Smooth muscle cell (in vitro differentiated cells): ENCODE data around the gene SLC28A2. TPM values are rescaled to one million over a fixed set of nuclear protein-coding genes. Genes with fewer than 3 reads are reported as not detected.
"Not testable (repeated sequence)": the region's sequence is repeated elsewhere in the genome, so short reads cannot be mapped to it uniquely, and the experiment has no call there.

ENCODE experiments used
- DNase-seq: peaks from one replicate; lab custom pipeline; 2025; ENCODE audit not compliant: unreplicated experiment; lab: John Stamatoyannopoulos, UW
- H2AFZ ChIP-seq: fragments of 200-600 bp; sonication (generic); 2 replicates; pipeline ENCODE4 v1.6.0; 2016; ENCODE audit warnings: antibody characterized with exemption, low read depth, mild to moderate bottlenecking
- H3F3A ChIP-seq: fragments of 200-600 bp; sonication (generic); 2 replicates; pipeline ENCODE4 v1.6.0; 2017; ENCODE audit warnings: antibody characterized with exemption, low read depth
- H3K27ac ChIP-seq: fragments of 200-600 bp; sonication (generic); 2 replicates; pipeline ENCODE4 v1.5.1; 2016; ENCODE audit warnings: low read depth, mild to moderate bottlenecking
- H3K27me3 ChIP-seq: fragments of 200-600 bp; sonication (generic); 2 replicates; pipeline ENCODE4 v1.6.1; 2016; ENCODE audit warnings: low read depth, mild to moderate bottlenecking
- H3K36me3 ChIP-seq: fragments of 200-600 bp; sonication (generic); 2 replicates; pipeline ENCODE4 v1.5.1; 2016; ENCODE audit warnings: low read depth
- H3K4me1 ChIP-seq: fragments of 200-600 bp; sonication (generic); 2 replicates; pipeline ENCODE4 v1.5.1; 2016; ENCODE audit warnings: low read depth
- H3K4me2 ChIP-seq: fragments of 200-600 bp; sonication (generic); 2 replicates; pipeline ENCODE4 v1.6.0; 2016; ENCODE audit warnings: mild to moderate bottlenecking
- H3K4me3 ChIP-seq: fragments of 200-600 bp; sonication (generic); 2 replicates; pipeline ENCODE4 v1.5.1; 2016; ENCODE audit warnings: mild to moderate bottlenecking
- H3K79me2 ChIP-seq: fragments of 200-600 bp; sonication (generic); 2 replicates; pipeline ENCODE4 v1.6.0; 2016; ENCODE audit warnings: low read depth, mild to moderate bottlenecking
- H3K9ac ChIP-seq: fragments of 200-600 bp; sonication (generic); 2 replicates; pipeline ENCODE4 v1.6.0; 2016; ENCODE audit warnings: low read depth
- H3K9me3 ChIP-seq: fragments of 200-600 bp; sonication (generic); replicated peaks from 2 replicates; pipeline ENCODE4 v1.5.1; 2016; ENCODE audit warnings: low read depth
- H4K20me1 ChIP-seq: fragments of 200-600 bp; sonication (generic); 2 replicates; pipeline ENCODE4 v1.6.0; 2016; ENCODE audit warnings: low read depth
- WGBS: methylation state at CpG from one replicate; pipeline ENCODE4 v1.1.7; 2016; ENCODE audit warnings: low lambda C conversion rate; 5-methylcytosine and 5-hydroxymethylcytosine counted together
- polyA plus RNA-seq: library from polyadenylated mRNA; unstranded; fragments of >200 nt; fragmentation: Nextera tagmentation; extraction: Ambion mirVana; gene quantifications from 2 replicates; pipeline ENCODE4 v1.2.1, GENCODE V29; 2016
- total RNA-seq: library from RNA; depleted of rRNA; stranded (reverse); fragments of >200 nt; gene quantifications from 2 replicates; pipeline ENCODE4 v1.2.3, GENCODE V29; 2014
- TF ChIP-seq, protein P1 (sequence below): fragments of 200-600 bp; sonication (generic); IDR thresholded peaks from 2 replicates; pipeline ENCODE4 v1.5.1; 2017; ENCODE audit warnings: borderline replicate concordance, mild to moderate bottlenecking, antibody characterized with exemption; ENCODE audit not compliant: insufficient read depth, poor library complexity, severe bottlenecking

SLC28A2 gene
- total and polyA plus RNA-seq, 2 experiments from 2014 or later, result not detected

DNA sequence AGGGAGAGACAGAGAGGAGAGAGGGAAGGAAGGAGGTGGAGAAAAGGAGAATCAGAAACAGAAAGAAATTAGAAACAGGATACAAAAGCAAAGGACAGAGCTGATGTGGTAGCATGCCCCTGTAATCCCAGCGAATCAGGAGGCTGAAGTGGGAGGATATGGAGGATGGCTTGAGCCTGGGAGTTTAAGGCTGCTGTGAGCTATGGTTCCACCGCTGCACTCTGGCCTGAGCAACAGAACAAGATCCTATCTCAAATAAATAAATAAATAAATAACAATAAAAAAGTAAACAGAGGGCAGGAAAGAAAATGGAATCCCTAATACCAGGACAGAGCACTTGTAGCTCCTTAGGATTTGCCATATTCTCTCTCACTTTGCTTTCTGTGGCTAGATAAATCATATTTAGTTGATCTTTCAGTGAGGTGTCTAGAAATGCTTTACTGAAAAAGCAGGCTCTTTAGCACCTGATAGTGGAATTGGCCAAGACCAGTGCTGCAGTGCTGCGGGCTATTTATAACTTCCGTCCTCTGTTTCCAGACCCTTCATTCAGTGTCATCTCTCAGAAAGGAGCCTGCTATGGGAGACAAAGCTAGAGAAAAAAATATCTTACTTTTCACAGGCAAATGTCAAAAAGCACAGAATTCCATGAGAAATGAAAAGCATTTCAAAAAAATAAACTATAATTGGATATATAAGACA, 20.0 kb upstream of the SLC28A2 start:
- 82% methylated on average over 4 of the region's 4 CpGs for WGBS
- H3K9me3 ChIP-seq, result no peaks in the 10 kb centered on the region

DNA sequence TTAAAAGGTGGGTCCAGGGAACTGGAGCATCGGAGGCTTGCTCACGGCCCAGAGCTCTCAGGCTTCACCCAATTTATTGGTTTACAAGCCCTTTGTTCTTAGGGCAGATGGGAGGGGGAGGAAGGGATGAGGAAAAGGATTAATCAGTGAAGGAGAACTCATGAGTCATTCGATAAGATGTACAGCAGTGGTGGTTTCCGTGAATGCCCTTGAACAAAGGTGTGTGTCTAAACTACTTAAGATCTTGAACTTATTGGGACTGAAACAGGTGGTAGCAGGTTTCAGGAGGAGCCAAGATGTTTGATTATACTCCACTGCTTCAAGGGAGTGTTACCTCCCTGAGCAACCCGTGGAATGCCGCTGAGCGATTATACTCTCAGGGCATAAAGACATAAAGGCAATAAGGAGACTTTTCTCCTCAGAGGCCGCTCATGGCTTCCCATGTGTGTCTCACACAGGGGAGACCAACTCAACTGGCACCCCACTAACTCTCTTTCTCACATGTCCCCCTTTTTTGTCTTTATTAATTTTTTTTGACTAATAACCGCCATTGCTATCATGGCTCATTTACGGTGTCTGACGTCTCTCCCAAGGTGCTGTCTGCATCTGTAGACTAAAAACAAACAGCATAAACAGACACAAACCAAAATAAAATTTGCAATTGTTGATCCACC, 17.3 kb upstream of the SLC28A2 start:
- Histone ChIP-seq H3F3A (no peaks in the 10 kb centered on the region), H3K27me3 (no peaks in the 10 kb centered on the region), H3K4me1 (no peaks in the 10 kb centered on the region), H2AFZ (no peak overlapping the region), H3K4me3 (no peak overlapping the region), H3K36me3 (no peaks in the 10 kb centered on the region), H3K4me2 (no peak overlapping the region), H3K27ac (no peak overlapping the region), H4K20me1 (no peaks in the 10 kb centered on the region), H3K9ac (no peak overlapping the region), H3K9me3 (no peaks in the 10 kb centered on the region), H3K79me2 (no peaks in the 10 kb centered on the region)
- WGBS, result 74% methylated on average over 11 of the region's 11 CpGs
- DNase-seq, result no peak
- TF ChIP-seq, protein P1, sequence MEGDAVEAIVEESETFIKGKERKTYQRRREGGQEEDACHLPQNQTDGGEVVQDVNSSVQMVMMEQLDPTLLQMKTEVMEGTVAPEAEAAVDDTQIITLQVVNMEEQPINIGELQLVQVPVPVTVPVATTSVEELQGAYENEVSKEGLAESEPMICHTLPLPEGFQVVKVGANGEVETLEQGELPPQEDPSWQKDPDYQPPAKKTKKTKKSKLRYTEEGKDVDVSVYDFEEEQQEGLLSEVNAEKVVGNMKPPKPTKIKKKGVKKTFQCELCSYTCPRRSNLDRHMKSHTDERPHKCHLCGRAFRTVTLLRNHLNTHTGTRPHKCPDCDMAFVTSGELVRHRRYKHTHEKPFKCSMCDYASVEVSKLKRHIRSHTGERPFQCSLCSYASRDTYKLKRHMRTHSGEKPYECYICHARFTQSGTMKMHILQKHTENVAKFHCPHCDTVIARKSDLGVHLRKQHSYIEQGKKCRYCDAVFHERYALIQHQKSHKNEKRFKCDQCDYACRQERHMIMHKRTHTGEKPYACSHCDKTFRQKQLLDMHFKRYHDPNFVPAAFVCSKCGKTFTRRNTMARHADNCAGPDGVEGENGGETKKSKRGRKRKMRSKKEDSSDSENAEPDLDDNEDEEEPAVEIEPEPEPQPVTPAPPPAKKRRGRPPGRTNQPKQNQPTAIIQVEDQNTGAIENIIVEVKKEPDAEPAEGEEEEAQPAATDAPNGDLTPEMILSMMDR, result no peak

More for the DNA sequence above, 20.0 kb upstream of the SLC28A2 start:
- H3K27me3 ChIP-seq, result no peaks in the 10 kb centered on the region
- no peak overlapping the region for H3K27ac ChIP-seq
- no peaks in the 10 kb centered on the region for H3K36me3 ChIP-seq
- H3K4me3 ChIP-seq, result no peak overlapping the region
- H3K79me2 ChIP-seq, result no peaks in the 10 kb centered on the region
- DNase-seq, result no peak
- TF ChIP-seq, protein P1, result no peak
- no peaks in the 10 kb centered on the region for H3F3A ChIP-seq
- no peaks in the 10 kb centered on the region for H4K20me1 ChIP-seq
- H3K9ac ChIP-seq, result no peak overlapping the region
- H2AFZ ChIP-seq, result no peak overlapping the region
- no peak overlapping the region for H3K4me2 ChIP-seq
- no peaks in the 10 kb centered on the region for H3K4me1 ChIP-seq

DNA sequence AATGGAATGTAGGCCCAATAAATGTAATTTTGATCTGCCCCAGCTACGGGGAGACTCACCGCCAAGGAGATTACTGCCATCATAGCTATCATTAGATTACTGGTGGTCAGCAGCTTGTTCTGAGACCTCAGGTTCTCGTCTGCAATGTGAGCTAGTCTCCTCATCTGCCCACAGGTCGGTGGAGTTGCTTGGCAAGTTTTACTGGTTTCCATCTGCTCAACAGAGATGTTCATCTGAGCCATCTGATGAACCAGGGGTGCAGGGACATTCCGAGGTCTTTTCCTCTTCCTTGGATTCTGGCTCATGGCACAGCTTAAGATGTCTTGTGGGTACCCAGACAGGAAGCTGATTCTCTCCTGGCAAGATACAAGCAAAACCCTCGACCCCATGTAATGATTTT, 15.2 kb upstream of the SLC28A2 start:
- H3F3A ChIP-seq, H3K4me1 ChIP-seq, H3K9ac ChIP-seq, H3K79me2 ChIP-seq, H2AFZ ChIP-seq, H3K27ac ChIP-seq, H4K20me1 ChIP-seq, H3K4me2 ChIP-seq, H3K4me3 ChIP-seq, DNase-seq, H3K27me3 ChIP-seq, H3K36me3 ChIP-seq, H3K9me3 ChIP-seq: not testable (repeated sequence)
- 54% methylated on average over 6 of the region's 6 CpGs for WGBS

DNA sequence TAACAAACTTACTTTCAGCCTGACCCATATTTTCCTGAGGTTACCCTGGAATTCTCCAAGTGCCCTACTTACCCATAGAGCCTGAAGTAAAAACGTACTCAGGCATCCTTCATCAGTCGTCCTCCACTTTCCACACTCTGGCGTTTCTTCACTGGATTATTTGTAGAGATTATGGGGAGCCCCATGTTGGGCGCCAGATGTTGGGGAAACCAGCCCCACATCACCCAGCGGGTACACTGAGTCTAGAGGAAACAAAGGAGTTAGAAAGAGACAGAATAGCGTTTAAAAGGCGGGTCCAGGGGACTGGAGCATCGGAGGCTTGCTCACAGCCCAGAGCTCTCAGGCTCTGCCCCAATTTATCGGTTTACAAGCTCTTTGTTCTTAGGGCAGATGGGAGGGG, 9.7 kb upstream of the SLC28A2 start:
- H3K79me2 ChIP-seq, result no peaks in the 10 kb centered on the region
- WGBS, result 71% methylated on average over 9 of the region's 9 CpGs
- H3K4me3 ChIP-seq, result no peak overlapping the region
- H3K27ac ChIP-seq, result no peak overlapping the region
- no peak for DNase-seq
- no peaks in the 10 kb centered on the region for H3K36me3 ChIP-seq
- no peaks in the 10 kb centered on the region for H3F3A ChIP-seq
- no peak overlapping the region for H3K9ac ChIP-seq
- no peak overlapping the region for H3K4me2 ChIP-seq
- no peaks in the 10 kb centered on the region for H3K27me3 ChIP-seq
- H3K4me1 ChIP-seq, result no peaks in the 10 kb centered on the region
- H4K20me1 ChIP-seq, result no peaks in the 10 kb centered on the region
- no peaks in the 10 kb centered on the region for H3K9me3 ChIP-seq
- TF ChIP-seq, protein P1, result no peak
- no peak overlapping the region for H2AFZ ChIP-seq
